Coronary artery (tissue), 2 donors: Measurements from ENCODE around the gene TAF8.

ENCODE experiments used
- DNase-seq: peaks from one replicate; pipeline ENCODE4 v3.0.0-alpha.2; 2017; ENCODE audit warnings: low spot score
- H3K27ac ChIP-seq, 2 donors: fragments of 200-600 bp; sonication (generic); one replicate each; pipeline ENCODE4 v1.5.1; 2016 to 2019
- H3K4me3 ChIP-seq: fragments of 200-600 bp; sonication (generic); 2 replicates; pipeline ENCODE4 v1.5.1; 2016; ENCODE audit warnings: mild to moderate bottlenecking, moderate library complexity
- CTCF ChIP-seq: fragments of 200-600 bp; sonication (generic); IDR thresholded peaks from one replicate; pipeline ENCODE4 v1.5.1; 2019; ENCODE audit warnings: antibody characterized with exemption

The TAF8 gene

GRCh38 chr6:42041481-42042053 is 8.8 kb upstream of the TAF8 start:
- no peak for TF ChIP-seq CTCF
- H3K4me3 ChIP-seq: no peak overlapping the region
- H3K27ac ChIP-seq: peak overlapping the region in 1 of 2 donors; percentile 31
- DNase-seq: no peak

DNA sequence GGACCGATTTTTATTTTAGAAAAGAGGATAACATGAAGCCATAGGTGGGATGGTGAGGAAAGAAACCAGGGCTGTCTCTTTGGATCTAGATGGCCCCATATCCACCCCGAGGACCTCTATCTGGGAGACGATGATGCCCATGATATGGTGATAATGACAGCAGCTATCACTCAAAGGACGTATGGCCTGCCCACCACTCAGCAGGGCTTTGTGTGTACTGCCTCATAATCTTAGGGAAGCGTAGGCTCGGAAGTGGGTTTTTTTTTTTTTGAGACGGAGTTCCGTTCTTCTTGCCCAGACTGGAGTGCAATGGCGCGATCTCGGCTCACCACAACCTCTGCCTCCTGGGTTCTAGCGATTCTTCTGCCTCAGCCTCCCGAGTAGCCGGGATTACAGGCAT is 8.2 kb upstream of the TAF8 start:
- H3K4me3 ChIP-seq: no peak overlapping the region
- DNase-seq: no peak

GRCh38 chr6:42043787-42044475 is 6.4 kb upstream of the TAF8 start:
- TF ChIP-seq CTCF: peak; percentile 97
- peak; percentile 89 for DNase-seq
- peak overlapping the region; percentile 16 for H3K4me3 ChIP-seq
- peak overlapping the region in 1 of 2 donors; percentile 30 for H3K27ac ChIP-seq

More for the DNA sequence above, 8.2 kb upstream of the TAF8 start:
- peak overlapping the region in 1 of 2 donors; percentile 31 for H3K27ac ChIP-seq
- no peak for TF ChIP-seq CTCF

GRCh38 chr6:42045538-42046460 is 4.5 kb upstream of the TAF8 start:
- Histone ChIP-seq H3K4me3 (peak overlapping the region; percentile 94), H3K27ac (peak overlapping the region; percentile 89 to 96)
- DNase-seq: peak; percentile 97
- no peak for TF ChIP-seq CTCF

GRCh38 chr6:42046464-42047212 is 3.7 kb upstream of the TAF8 start:
- TF ChIP-seq CTCF: no peak
- Histone ChIP-seq H3K27ac (peak overlapping the region; percentile 89 to 96), H3K4me3 (peak overlapping the region; percentile 94)
- DNase-seq: no peak

DNA sequence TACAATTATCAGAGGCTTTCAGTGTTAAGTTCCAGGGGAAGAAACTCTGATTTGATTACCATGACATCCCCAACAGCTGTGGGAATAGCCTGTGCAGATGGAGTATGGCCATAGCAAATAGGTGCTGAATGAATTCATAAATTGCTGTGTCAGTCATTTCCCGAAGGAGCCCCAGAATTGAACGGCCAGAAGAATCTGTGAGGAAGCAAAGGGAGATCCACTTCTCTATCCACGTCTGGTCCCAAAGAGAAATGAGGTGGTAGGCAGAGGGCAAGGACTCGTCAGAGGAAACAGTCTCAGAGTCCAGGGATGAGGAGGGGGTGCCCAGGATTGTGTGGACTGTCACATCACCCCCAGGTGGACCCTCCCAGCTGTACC is 3.1 kb upstream of the TAF8 start:
- Histone ChIP-seq H3K4me3 (peak overlapping the region; percentile 94), H3K27ac (peak overlapping the region; percentile 89 to 96)
- no peak for TF ChIP-seq CTCF
- no peak for DNase-seq
